HCT116 (cell line): ENCODE results near the gene UPB1.

Source experiments
- EZH2 ChIP-seq: fragments of 200-600 bp; sonication (generic); IDR thresholded peaks from 2 replicates; pipeline ENCODE4 v1.6.1; 2017; ENCODE audit warnings: antibody characterized with exemption, mixed run types
- JUND ChIP-seq: IDR thresholded peaks from 2 replicates; pipeline ENCODE4 v1.6.1; 2012
- POLR2A ChIP-seq: IDR thresholded peaks from 2 replicates; pipeline ENCODE4 v1.7.0; 2011; ENCODE audit warnings: borderline replicate concordance; ENCODE audit not compliant: insufficient read depth, insufficient read length; ENCODE audit errors: extremely low read depth
- RAD21 ChIP-seq: IDR thresholded peaks from 2 replicates; pipeline ENCODE4 v1.6.1; 2012; ENCODE audit warnings: low read depth, mild to moderate bottlenecking
- SIN3A ChIP-seq: IDR thresholded peaks from 2 replicates; pipeline ENCODE4 v1.6.1; 2012; ENCODE audit warnings: low read depth
- SRF ChIP-seq: IDR thresholded peaks from 2 replicates; pipeline ENCODE4 v1.6.1; 2012; ENCODE audit warnings: low read depth
- YY1 ChIP-seq: IDR thresholded peaks from 2 replicates; pipeline ENCODE4 v1.6.1; 2011; ENCODE audit warnings: low read length, low read depth, moderate library complexity, mild to moderate bottlenecking; ENCODE audit not compliant: insufficient replicate concordance; ENCODE audit errors: extremely low read depth
- ZFX ChIP-seq: fragments of 450-650 bp; IDR thresholded peaks from 2 replicates; pipeline ENCODE4 v1.6.1; 2017
- ZNF274 ChIP-seq: fragments of 200-500 bp; sonication (Bioruptor generic); IDR thresholded peaks from 2 replicates; pipeline ENCODE4 v1.6.1; 2014; ENCODE audit warnings: mild to moderate bottlenecking, low read depth, low read length, inconsistent platforms
- TF ChIP-seq, protein P1 (sequence below), 3 experiments: fragments of 200-600 bp in 1 of 3; sonication (generic) in 1 of 3; IDR thresholded peaks in 2 of 3; conservative IDR thresholded peaks in 1 of 3; 2 replicates each; pipeline ENCODE4 v1.5.1; 2012 to 2017; ENCODE audit warnings: low read depth in 2 of 3, low read length in 2 of 3, antibody characterized with exemption in 1 of 3, borderline replicate concordance in 1 of 3, control low read depth in 1 of 3, mild to moderate bottlenecking in 1 of 3, mixed read lengths in 1 of 3, mixed run types in 1 of 3, moderate library complexity in 1 of 3; ENCODE audit not compliant: insufficient read depth in 1 of 3
- TF ChIP-seq, protein P2 (sequence below): IDR thresholded peaks from 2 replicates; pipeline ENCODE4 v1.6.1; 2012

DNA sequence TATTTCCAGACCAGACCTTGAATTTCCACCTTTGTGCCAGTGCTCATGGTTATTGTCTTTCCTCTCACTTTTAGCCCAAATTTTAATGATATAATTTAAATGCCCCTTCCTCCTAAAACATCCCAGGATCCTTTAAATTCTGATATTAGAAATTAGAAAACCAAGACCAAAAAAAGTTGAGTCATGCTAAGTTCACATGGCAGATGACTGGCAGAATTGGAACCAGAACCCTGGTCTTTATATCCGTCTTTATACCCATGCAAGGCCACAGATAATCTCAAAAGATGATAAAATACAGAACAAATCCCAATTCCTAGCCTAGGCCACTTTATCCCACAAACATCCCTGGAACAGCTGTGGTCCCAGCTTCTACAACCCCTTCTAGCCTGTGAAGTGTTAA, 41.3 kb upstream of the UPB1 start:
- TF ChIP-seq, protein P1, sequence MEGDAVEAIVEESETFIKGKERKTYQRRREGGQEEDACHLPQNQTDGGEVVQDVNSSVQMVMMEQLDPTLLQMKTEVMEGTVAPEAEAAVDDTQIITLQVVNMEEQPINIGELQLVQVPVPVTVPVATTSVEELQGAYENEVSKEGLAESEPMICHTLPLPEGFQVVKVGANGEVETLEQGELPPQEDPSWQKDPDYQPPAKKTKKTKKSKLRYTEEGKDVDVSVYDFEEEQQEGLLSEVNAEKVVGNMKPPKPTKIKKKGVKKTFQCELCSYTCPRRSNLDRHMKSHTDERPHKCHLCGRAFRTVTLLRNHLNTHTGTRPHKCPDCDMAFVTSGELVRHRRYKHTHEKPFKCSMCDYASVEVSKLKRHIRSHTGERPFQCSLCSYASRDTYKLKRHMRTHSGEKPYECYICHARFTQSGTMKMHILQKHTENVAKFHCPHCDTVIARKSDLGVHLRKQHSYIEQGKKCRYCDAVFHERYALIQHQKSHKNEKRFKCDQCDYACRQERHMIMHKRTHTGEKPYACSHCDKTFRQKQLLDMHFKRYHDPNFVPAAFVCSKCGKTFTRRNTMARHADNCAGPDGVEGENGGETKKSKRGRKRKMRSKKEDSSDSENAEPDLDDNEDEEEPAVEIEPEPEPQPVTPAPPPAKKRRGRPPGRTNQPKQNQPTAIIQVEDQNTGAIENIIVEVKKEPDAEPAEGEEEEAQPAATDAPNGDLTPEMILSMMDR (IDR thresholded peaks at IDR 0.05 in 2 of 3, conservative IDR thresholded peaks at IDR 0.05 in 1 of 3; ENCODE audit: borderline replicate concordance in 1 of 3, insufficient read depth in 1 of 3, low read depth in 2 of 3, low read length in 2 of 3): no peak
- TF ChIP-seq EZH2 (no peak), ZNF274 (no peak), POLR2A (no peak), ZFX (no peak), SIN3A (no peak), JUND (no peak), YY1 (no peak), RAD21 (no peak), SRF (no peak)
- TF ChIP-seq, protein P2, sequence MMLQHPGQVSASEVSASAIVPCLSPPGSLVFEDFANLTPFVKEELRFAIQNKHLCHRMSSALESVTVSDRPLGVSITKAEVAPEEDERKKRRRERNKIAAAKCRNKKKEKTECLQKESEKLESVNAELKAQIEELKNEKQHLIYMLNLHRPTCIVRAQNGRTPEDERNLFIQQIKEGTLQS: no peak
